Naive thymus-derived CD4-positive, alpha-beta T cell (primary cell): ENCODE measurements around the gene GPX3. TPM values are rescaled to one million over a fixed set of nuclear protein-coding genes. Genes with fewer than 3 reads are reported as not detected.
A peak's percentile ranks its signal among the peaks of the same experiment; 100 is the strongest.

ENCODE experiments used
- ATAC-seq: fragments of 150-1000 bp; cut with Tn5 transposase; 2 replicates; pipeline ENCODE4 v1.10.0; 2021; ENCODE audit warnings: mild to moderate bottlenecking, moderate library complexity
- CTCF ChIA-PET: fragments of 350-600 bp; sonication (Branson Sonifier 250); formaldehyde crosslinking; loops from one replicate; lab custom pipeline; 2021; ENCODE audit warnings: antibody characterized with exemption; lab: Charles Lee
- POLR2A ChIA-PET: fragments of 350-600 bp; sonication (Branson Sonifier 250); formaldehyde crosslinking; loops from one replicate; lab custom pipeline; 2021; ENCODE audit warnings: antibody characterized with exemption, inconsistent platforms; lab: Charles Lee
- DNase-seq, 9 donors: peaks; one replicate each; pipeline versions ENCODE4 v3.0.0 to v3.0.0-alpha.2; 2020 to 2022; ENCODE audit warnings: mixed read lengths in 1 of 9
- H3K27ac ChIP-seq: one replicate; pipeline ENCODE4 v1.7.0; 2013; ENCODE audit warnings: mild to moderate bottlenecking, low read depth, low read length, moderate library complexity
- H3K27me3 ChIP-seq, 2 donors: one replicate each; pipeline ENCODE4 v1.7.0; 2013; ENCODE audit warnings: low read length in 2 of 2, mild to moderate bottlenecking in 2 of 2, moderate library complexity in 2 of 2; ENCODE audit not compliant: control insufficient read depth in 2 of 2, insufficient read depth in 2 of 2
- H3K36me3 ChIP-seq, 3 experiments: 1 replicate in 2 of 3; 2 replicates in 1 of 3; pipeline ENCODE4 v1.7.0; 2013; ENCODE audit warnings: low read length in 3 of 3, mild to moderate bottlenecking in 3 of 3, moderate library complexity in 1 of 3; ENCODE audit not compliant: insufficient read depth in 3 of 3, control insufficient read depth in 2 of 3
- H3K4me1 ChIP-seq, 2 donors: one replicate each; pipeline ENCODE4 v1.7.0; 2013; ENCODE audit warnings: low read length in 2 of 2, mild to moderate bottlenecking in 2 of 2, moderate library complexity in 1 of 2; ENCODE audit not compliant: control insufficient read depth in 2 of 2, insufficient read depth in 2 of 2
- H3K4me3 ChIP-seq: 2 replicates; pipeline ENCODE4 v1.7.0; 2013; ENCODE audit warnings: mild to moderate bottlenecking, low read length
- H3K9me3 ChIP-seq, 3 experiments: 1 replicate in 2 of 3; 2 replicates in 1 of 3; pipeline ENCODE4 v1.7.0; 2013; ENCODE audit warnings: low read length in 3 of 3; ENCODE audit not compliant: control insufficient read depth in 2 of 3
- H3K27ac Mint-ChIP-seq, 9 donors: one replicate each; pipeline ENCODE4 v1.8.0; 2020 to 2022; ENCODE audit warnings: mixed read lengths in 9 of 9, mild to moderate bottlenecking in 8 of 9, moderate library complexity in 5 of 9, inconsistent platforms in 2 of 9
- H3K27me3 Mint-ChIP-seq, 5 donors: one replicate each; pipeline ENCODE4 v1.8.0; 2021 to 2022; ENCODE audit warnings: mixed read lengths in 5 of 5, mild to moderate bottlenecking in 1 of 5
- H3K36me3 Mint-ChIP-seq, 5 donors: one replicate each; pipeline ENCODE4 v1.8.0; 2020 to 2022; ENCODE audit warnings: mixed read lengths in 5 of 5, mild to moderate bottlenecking in 3 of 5, inconsistent platforms in 1 of 5
- H3K4me1 Mint-ChIP-seq, 7 donors: one replicate each; pipeline ENCODE4 v1.8.0; 2020 to 2022; ENCODE audit warnings: mixed read lengths in 7 of 7, mild to moderate bottlenecking in 3 of 7, inconsistent platforms in 1 of 7
- H3K4me3 Mint-ChIP-seq, 10 donors: one replicate each; pipeline ENCODE4 v1.8.0; 2020 to 2022; ENCODE audit warnings: mild to moderate bottlenecking in 10 of 10, mixed read lengths in 10 of 10, moderate library complexity in 6 of 10, inconsistent platforms in 2 of 10
- H3K9me3 Mint-ChIP-seq, 11 donors: one replicate each; pipeline ENCODE4 v1.8.0; 2020 to 2022; ENCODE audit warnings: mixed read lengths in 11 of 11, mild to moderate bottlenecking in 4 of 11, inconsistent platforms in 1 of 11, moderate library complexity in 1 of 11
- intact Hi-C, 2 donors: fragments of 100-400 bp; cut with micrococcal nuclease; formaldehyde crosslinking; loops; one replicate each; pipeline ENCODE4 v1.15.1; 2023
- polyA plus RNA-seq, 2 donors: library from polyadenylated mRNA; unstranded; fragments of 300-500 nt; fragmentation: Illumina TruSeq; gene quantifications; one replicate each; pipeline ENCODE4 v1.2.3, GENCODE V29; 2021
- total RNA-seq, 6 experiments: library from RNA in 5 of 6; stranded (reverse) in 5 of 6; gene quantifications; 1 replicate in 5 of 6; 2 replicates in 1 of 6; pipeline ENCODE4 v1.2.3 and lab custom pipeline; 2021 to 2026

The GPX3 gene
- total and polyA plus RNA-seq, 7 experiments from 2014 or later = 0.98 to 1.2 (median 1.1) TPM; not detected in 4

DNA sequence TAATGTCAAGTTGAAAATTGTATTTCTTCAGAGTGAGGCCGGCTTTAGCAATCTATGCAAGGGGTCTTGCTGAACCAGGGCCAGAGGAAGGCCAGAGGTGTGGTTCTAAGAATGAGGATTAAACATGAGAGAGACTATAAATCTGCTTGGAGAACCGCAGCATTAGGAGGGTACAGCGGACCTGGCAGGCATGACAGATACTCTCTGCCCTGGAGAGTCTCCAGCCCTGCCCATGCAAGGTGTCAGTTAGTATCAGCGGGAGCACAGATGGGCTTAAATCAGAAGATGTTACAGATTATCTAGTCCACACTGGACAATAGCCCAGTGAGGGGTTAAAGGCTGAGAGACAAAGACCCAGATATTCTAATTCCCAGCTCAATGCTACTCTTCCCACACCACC is 11.5 kb upstream of the GPX3 start:
- intact Hi-C loops = no loop called here
- Histone ChIP-seq H3K9me3 (no peaks in the 10 kb centered on the region), H3K27ac (no peak overlapping the region), H3K4me1 (no peaks in the 10 kb centered on the region), H3K4me3 (no peak overlapping the region), H3K27me3 (no peaks in the 10 kb centered on the region), H3K36me3 (no peaks in the 10 kb centered on the region)
- Mint-ChIP-seq H3K36me3 (peaks cover 0 to 3% (median 0%) of the 10 kb centered on the region in 5 donors), H3K4me3 (no peak overlapping the region), H3K27ac (peak overlapping the region in 1 of 9 donors; percentile 21), H3K27me3 (peaks cover 0 to 14% (median 9%) of the 10 kb centered on the region in 5 donors), H3K9me3 (peaks cover 0 to 2% (median 0%) of the 10 kb centered on the region in 11 donors), H3K4me1 (no peaks in the 10 kb centered on the region)
- ATAC-seq = no peak
- ChIA-PET CTCF (no interaction called here), POLR2A (no interaction called here)
- DNase-seq = no peak

DNA sequence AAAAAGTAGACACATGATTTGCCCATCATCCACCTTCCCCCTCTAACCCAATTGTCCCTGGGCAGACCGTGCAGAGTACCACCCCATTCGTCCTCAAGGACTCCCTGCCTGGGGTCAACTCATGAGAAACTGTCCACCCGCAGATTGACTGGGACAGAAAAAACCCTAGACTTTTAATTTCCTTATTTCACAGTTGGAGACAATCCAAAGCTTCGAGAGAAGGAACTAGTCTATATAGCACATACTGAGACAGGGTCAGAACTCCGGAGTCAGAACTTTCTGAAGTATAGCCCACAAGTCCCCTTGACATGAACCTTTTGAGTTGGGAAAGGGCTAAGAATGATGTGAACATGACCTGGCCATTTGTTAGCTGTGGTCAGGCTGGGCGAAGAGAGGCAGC is 7.5 kb upstream of the GPX3 start:
- Mint-ChIP-seq H3K27me3 (peaks cover 0 to 21% (median 15%) of the 10 kb centered on the region in 5 donors), H3K4me3 (no peak overlapping the region), H3K4me1 (peaks cover 0 to 2% (median 0%) of the 10 kb centered on the region in 7 donors), H3K27ac (no peak overlapping the region), H3K9me3 (peaks cover 0 to 2% (median 0%) of the 10 kb centered on the region in 11 donors), H3K36me3 (peaks cover 0 to 4% (median 3%) of the 10 kb centered on the region in 5 donors)
- no peaks in the 10 kb centered on the region for H3K27me3 ChIP-seq
- DNase-seq = no peak
- ChIA-PET POLR2A (no interaction called here), CTCF (no interaction called here)
- H3K9me3 ChIP-seq = no peaks in the 10 kb centered on the region
- no peak overlapping the region for H3K4me3 ChIP-seq
- H3K36me3 ChIP-seq = no peaks in the 10 kb centered on the region
- no peak overlapping the region for H3K27ac ChIP-seq
- intact Hi-C loops = no loop called here
- H3K4me1 ChIP-seq = no peaks in the 10 kb centered on the region
- no peak for ATAC-seq

DNA sequence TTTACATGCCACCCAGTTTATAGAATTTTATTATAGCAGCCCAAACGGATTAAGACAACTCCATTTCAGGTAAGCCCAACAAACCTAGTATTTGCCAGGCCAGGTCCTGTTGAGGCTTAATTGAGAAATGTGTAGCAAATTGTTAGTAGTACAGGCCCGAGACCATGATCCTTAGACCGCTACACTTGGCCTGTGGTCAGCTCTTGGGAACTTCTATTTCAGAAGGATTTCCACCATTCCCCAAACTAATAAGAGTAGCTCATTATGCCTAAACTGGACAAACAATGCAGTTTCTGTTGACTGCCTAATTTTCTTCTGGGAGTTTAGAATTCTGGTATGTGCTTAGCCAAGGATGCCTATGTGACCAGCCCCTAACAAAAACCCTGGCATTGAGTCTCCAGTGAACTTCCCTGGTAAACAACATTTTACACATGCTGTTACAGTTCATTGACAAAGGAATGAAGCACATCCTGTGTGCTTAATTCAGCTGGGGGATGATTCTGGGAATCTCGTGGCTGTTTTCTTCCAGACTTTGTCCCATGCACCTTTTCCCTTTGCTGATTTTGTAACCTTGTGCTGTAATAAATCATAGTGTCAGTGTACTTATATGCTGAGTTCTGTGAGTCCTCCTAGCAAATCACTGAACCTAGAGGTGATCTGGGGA is 5.6 kb upstream of the GPX3 start:
- H3K27me3 ChIP-seq = no peaks in the 10 kb centered on the region
- Mint-ChIP-seq H3K27me3 (peaks cover 2 to 21% (median 12%) of the 10 kb centered on the region in 5 donors), H3K4me3 (no peak overlapping the region), H3K36me3 (peaks cover 0 to 5% (median 3%) of the 10 kb centered on the region in 5 donors), H3K4me1 (peaks cover 0 to 15% (median 9%) of the 10 kb centered on the region in 7 donors), H3K9me3 (no peaks in the 10 kb centered on the region), H3K27ac (no peak overlapping the region)
- no peak for DNase-seq
- ChIA-PET CTCF (no interaction called here), POLR2A (no interaction called here)
- no peak for ATAC-seq
- intact Hi-C loops = no loop called here
- no peak overlapping the region for H3K27ac ChIP-seq
- H3K4me3 ChIP-seq = no peak overlapping the region
- H3K4me1 ChIP-seq = no peaks in the 10 kb centered on the region
- no peaks in the 10 kb centered on the region for H3K36me3 ChIP-seq
- H3K9me3 ChIP-seq = no peaks in the 10 kb centered on the region

DNA sequence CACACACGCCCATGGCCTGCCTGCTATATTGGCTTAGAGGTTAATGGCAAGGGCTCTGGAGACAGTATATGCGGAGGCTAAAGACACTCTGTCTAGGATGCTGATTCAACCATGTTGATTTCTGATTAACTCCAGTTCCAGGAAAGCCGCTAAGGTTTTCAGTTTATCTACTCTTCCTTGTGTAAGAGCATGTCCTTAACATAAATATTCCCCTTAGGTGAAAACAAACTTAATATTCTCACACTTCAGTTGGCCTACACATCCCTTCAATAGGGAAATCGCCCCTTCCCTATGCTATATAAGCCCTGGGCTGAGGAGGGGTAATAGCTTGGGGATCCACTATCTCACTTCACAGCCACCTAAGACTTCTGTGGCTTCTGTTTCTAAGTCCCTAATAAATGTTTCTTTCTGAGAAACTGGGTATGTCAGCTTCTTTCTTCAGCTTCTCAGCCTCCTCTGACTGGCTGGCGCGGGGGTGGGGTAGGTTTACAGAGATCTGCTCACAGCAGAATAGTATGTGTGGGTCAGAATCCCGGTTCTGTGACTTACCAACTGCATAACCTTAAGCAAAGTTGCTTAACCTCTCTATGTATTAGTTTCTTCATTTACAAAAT is 4.3 kb upstream of the GPX3 start:
- Histone ChIP-seq H3K36me3 (no peaks in the 10 kb centered on the region), H3K27me3 (no peaks in the 10 kb centered on the region), H3K4me3 (no peak overlapping the region), H3K9me3 (no peaks in the 10 kb centered on the region), H3K27ac (no peak overlapping the region), H3K4me1 (peaks cover 0 to 6% of the 10 kb centered on the region in 2 donors)
- Mint-ChIP-seq H3K27ac (no peak overlapping the region), H3K9me3 (no peaks in the 10 kb centered on the region), H3K4me3 (no peak overlapping the region), H3K4me1 (peaks cover 10 to 24% (median 17%) of the 10 kb centered on the region in 7 donors), H3K36me3 (peaks cover 0 to 8% (median 3%) of the 10 kb centered on the region in 5 donors), H3K27me3 (peaks cover 9 to 21% (median 17%) of the 10 kb centered on the region in 5 donors)
- no peak for DNase-seq
- intact Hi-C loops = no loop called here
- POLR2A ChIA-PET = no interaction called here
- CTCF ChIA-PET = no interaction called here
- ATAC-seq = no peak

DNA sequence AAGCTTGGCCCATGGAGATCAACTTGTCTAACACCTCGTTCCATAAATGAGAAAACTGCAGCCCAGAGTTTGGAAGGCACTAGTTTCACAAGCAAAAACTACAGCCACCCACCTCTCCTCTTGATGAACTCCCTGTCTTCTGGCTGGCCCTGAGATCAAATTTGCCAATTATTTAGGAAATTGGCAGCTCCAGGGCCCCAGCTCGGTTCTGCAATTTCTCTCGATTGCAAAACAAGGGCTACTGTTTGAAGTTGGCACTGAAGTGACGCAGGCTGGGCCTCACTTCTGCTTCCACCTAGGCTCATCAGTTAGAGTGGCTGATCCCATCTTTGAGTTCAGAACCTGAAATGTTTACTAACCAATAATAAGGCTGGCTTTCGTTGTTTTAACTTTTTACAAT is 3.7 kb upstream of the GPX3 start:
- no peak overlapping the region for H3K27ac ChIP-seq
- Mint-ChIP-seq H3K36me3 (peaks cover 0 to 13% (median 2%) of the 10 kb centered on the region in 5 donors), H3K4me1 (peaks cover 11 to 26% (median 17%) of the 10 kb centered on the region in 7 donors), H3K4me3 (no peak overlapping the region), H3K9me3 (no peaks in the 10 kb centered on the region), H3K27me3 (peaks cover 9 to 22% (median 15%) of the 10 kb centered on the region in 5 donors), H3K27ac (no peak overlapping the region)
- peaks cover 0 to 6% of the 10 kb centered on the region in 2 donors for H3K4me1 ChIP-seq
- H3K27me3 ChIP-seq = no peaks in the 10 kb centered on the region
- ATAC-seq = peak; percentile 55
- CTCF ChIA-PET = no interaction called here
- no peaks in the 10 kb centered on the region for H3K9me3 ChIP-seq
- intact Hi-C loops = no loop called here
- no peaks in the 10 kb centered on the region for H3K36me3 ChIP-seq
- DNase-seq = no peak
- no peak overlapping the region for H3K4me3 ChIP-seq
- POLR2A ChIA-PET = no interaction called here

DNA sequence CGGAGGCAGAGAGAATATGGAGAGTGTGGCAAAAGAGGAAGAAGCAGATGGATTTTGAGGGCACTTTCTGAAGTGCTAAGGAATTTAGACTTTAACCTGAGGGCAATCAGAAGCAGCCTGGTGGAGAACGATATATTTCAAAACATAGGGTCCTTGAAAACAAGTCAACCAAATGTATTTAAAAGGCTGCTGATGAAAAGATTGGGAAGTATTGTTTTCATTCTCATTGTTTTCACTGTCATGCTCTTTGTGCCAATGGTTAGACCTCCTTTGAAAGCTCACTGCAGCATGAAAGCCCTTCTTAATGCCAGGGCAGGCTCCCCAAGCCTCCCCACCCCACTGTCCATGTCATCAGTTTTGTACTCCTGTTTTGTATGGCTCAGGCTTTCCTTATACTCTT is 2.5 kb upstream of the GPX3 start:
- H3K36me3 Mint-ChIP-seq = peaks cover 0 to 22% (median 0%) of the 10 kb centered on the region in 5 donors
- H3K27me3 Mint-ChIP-seq = peaks cover 9 to 22% (median 17%) of the 10 kb centered on the region in 5 donors
- H3K9me3 ChIP-seq = no peaks in the 10 kb centered on the region
- H3K9me3 Mint-ChIP-seq = no peaks in the 10 kb centered on the region
- H3K4me3 ChIP-seq = no peak overlapping the region
- CTCF ChIA-PET = no interaction called here
- ATAC-seq = no peak
- intact Hi-C loops = no loop called here
- no peak overlapping the region for H3K27ac Mint-ChIP-seq
- no peaks in the 10 kb centered on the region for H3K36me3 ChIP-seq
- H3K4me1 ChIP-seq = peaks cover 0 to 6% of the 10 kb centered on the region in 2 donors
- H3K4me1 Mint-ChIP-seq = peaks cover 11 to 34% (median 17%) of the 10 kb centered on the region in 7 donors
- H3K27ac ChIP-seq = no peak overlapping the region
- H3K27me3 ChIP-seq = no peaks in the 10 kb centered on the region
- POLR2A ChIA-PET = no interaction called here
- no peak for DNase-seq
- no peak overlapping the region for H3K4me3 Mint-ChIP-seq
